HG02678 (cell line): ENCODE data around the gene FABP3.

Experiments used
- ATAC-seq: cut with Tn5 transposase; IDR thresholded peaks from one replicate; pipeline ENCODE4 v1.9.1; 2021; ENCODE audit warnings: mild to moderate bottlenecking, moderate library complexity; ENCODE audit not compliant: unreplicated experiment

FABP3 gene

GRCh38 chr1:31324093-31324492 is 48.8 kb downstream of the FABP3 start:
- no peak for ATAC-seq

- no peak for ATAC-seq
Observed at GRCh38 chr1:31318146-31318545, 54.7 kb downstream of the FABP3 start.

DNA sequence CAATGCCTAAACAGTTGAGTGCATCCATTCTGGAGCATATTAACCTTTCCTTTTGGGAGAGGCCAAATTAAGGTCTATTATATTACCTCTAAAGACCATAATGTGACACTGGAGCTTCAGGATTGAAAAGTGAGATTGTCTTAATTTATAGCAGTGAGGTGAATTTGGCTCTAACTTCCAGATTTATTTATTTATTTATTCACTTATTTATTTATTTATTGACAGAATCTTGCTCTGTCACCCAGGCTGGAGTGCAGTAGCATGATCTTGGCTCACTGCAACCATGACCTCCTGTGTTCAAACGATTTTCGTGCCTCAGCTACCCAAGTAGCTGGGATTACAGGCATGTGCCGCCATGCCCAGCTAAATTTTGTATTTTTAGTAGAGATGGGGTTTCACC is 57.0 kb downstream of the FABP3 start:
- no peak for ATAC-seq
